MM.1S (cell line): ENCODE measurements around the gene ZNF619.

Experiments
- DNase-seq: peaks from one replicate; pipeline ENCODE4 v3.0.0-alpha.2; 2015
- H2AFZ ChIP-seq: fragments of 300-600 bp; sonication (generic); 2 replicates; pipeline ENCODE4 v1.6.0; 2016; ENCODE audit warnings: antibody characterized with exemption, low read length
- H3F3A ChIP-seq: fragments of 300-600 bp; sonication (generic); 2 replicates; pipeline ENCODE4 v1.6.1; 2016; ENCODE audit warnings: mild to moderate bottlenecking, antibody characterized with exemption, low read length, moderate library complexity, mixed read lengths; ENCODE audit not compliant: insufficient read depth
- H3K27ac ChIP-seq: fragments of 300-600 bp; sonication (generic); 2 replicates; pipeline ENCODE4 v1.5.1; 2016; ENCODE audit warnings: mild to moderate bottlenecking, low read length
- H3K27me3 ChIP-seq: fragments of 300-600 bp; sonication (generic); replicated peaks from 2 replicates; pipeline ENCODE4 v1.6.0; 2016; ENCODE audit warnings: low read length; ENCODE audit not compliant: insufficient read depth
- H3K36me3 ChIP-seq: fragments of 300-600 bp; sonication (generic); replicated peaks from 2 replicates; pipeline ENCODE4 v1.6.1; 2016; ENCODE audit warnings: mild to moderate bottlenecking, low read length, mixed read lengths; ENCODE audit not compliant: insufficient read depth
- H3K4me1 ChIP-seq: fragments of 300-600 bp; sonication (generic); 2 replicates; pipeline ENCODE4 v1.6.1; 2016; ENCODE audit warnings: low read length, mixed read lengths
- H3K4me2 ChIP-seq: fragments of 300-600 bp; sonication (generic); 2 replicates; pipeline ENCODE4 v1.6.0; 2016; ENCODE audit warnings: low read depth, low read length
- H3K4me3 ChIP-seq: fragments of 300-600 bp; sonication (generic); 2 replicates; pipeline ENCODE4 v1.5.1; 2016; ENCODE audit warnings: low read length, mixed read lengths
- H3K79me2 ChIP-seq: fragments of 300-600 bp; sonication (generic); 2 replicates; pipeline ENCODE4 v1.6.1; 2016; ENCODE audit warnings: mixed run types, low read length, mixed read lengths
- H3K9ac ChIP-seq: fragments of 300-600 bp; sonication (generic); 2 replicates; pipeline ENCODE4 v1.6.1; 2016; ENCODE audit warnings: low read length, mixed read lengths
- H3K9me2 ChIP-seq: fragments of 300-600 bp; sonication (generic); replicated peaks from 2 replicates; pipeline ENCODE4 v1.6.1; 2016; ENCODE audit warnings: mild to moderate bottlenecking, low read length, mixed read lengths; ENCODE audit not compliant: insufficient read depth
- H3K9me3 ChIP-seq: fragments of 300-600 bp; sonication (generic); replicated peaks from 2 replicates; pipeline ENCODE4 v1.6.1; 2016; ENCODE audit warnings: mild to moderate bottlenecking, low read length, mixed read lengths; ENCODE audit not compliant: insufficient read depth
- H4K20me1 ChIP-seq: fragments of 300-600 bp; sonication (generic); 2 replicates; pipeline ENCODE4 v1.6.1; 2016; ENCODE audit warnings: mild to moderate bottlenecking, low read length, moderate library complexity, mixed read lengths; ENCODE audit not compliant: insufficient read depth
- CTCF ChIP-seq: fragments of 300-600 bp; sonication (generic); IDR thresholded peaks from 2 replicates; pipeline ENCODE4 v1.5.1; 2016; ENCODE audit warnings: antibody characterized with exemption, low read length, mixed read lengths
- EZH2 ChIP-seq: fragments of 300-600 bp; sonication (generic); optimal IDR thresholded peaks from 2 replicates; pipeline ENCODE3; 2017; ENCODE audit warnings: low read depth, mild to moderate bottlenecking, antibody characterized with exemption, low read length, mixed read lengths
- EZH2phosphoT487 ChIP-seq: fragments of 300-600 bp; sonication (generic); IDR thresholded peaks from 2 replicates; pipeline ENCODE4 v1.6.1; 2018; ENCODE audit warnings: antibody characterized with exemption, low read length

ZNF619 gene

DNA sequence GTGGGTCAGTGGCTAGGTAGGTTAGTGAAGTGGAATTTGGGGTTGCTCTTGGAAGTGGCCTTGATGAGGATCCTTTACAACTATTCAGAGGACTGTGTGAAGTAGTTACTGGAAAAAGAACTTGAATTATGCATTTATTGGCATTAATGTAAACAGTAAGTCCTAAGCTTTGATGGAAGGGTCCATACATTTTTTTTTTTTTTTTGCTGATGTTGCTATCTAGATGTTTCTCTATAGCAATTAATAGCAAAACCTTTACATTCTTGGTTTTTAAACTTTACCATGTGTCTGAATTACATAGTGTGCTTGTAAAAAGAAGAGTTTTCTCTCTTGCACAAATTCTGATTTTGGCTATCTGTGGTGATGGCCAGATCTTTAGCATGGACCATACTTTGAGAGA, 57.4 kb downstream of the ZNF619 start:
- Histone ChIP-seq H3K27me3 (no peaks in the 10 kb centered on the region), H3K9ac (no peak overlapping the region), H3K9me2 (no peaks in the 10 kb centered on the region), H3F3A (no peaks in the 10 kb centered on the region), H3K4me2 (no peak overlapping the region), H3K4me3 (no peak overlapping the region), H3K79me2 (no peaks in the 10 kb centered on the region), H3K36me3 (0 out of 2 replicates have a peak, but pooled peaks cover 5% of the 10 kb centered on the region), H4K20me1 (no peaks in the 10 kb centered on the region), H3K27ac (no peak overlapping the region), H2AFZ (no peak overlapping the region), H3K4me1 (no peaks in the 10 kb centered on the region), H3K9me3 (no peaks in the 10 kb centered on the region)
- no peak for DNase-seq
- TF ChIP-seq CTCF: no peak
- no peak for TF ChIP-seq EZH2
- no peak for TF ChIP-seq EZH2phosphoT487
